HepG2 (cell line): ENCODE data around the gene FLYWCH1. TPM values are rescaled to one million over a fixed set of nuclear protein-coding genes. Genes with fewer than 3 reads are reported as not detected.

Experiments used
- AGO1 ChIP-seq: fragments of 200-400 bp; formaldehyde crosslinking; IDR thresholded peaks from 2 replicates; pipeline ENCODE4 v1.6.1; 2017; ENCODE audit warnings: mild to moderate bottlenecking, low read depth, low read length, moderate library complexity; ENCODE audit not compliant: poor library complexity, severe bottlenecking
- ATF7 ChIP-seq, 2 experiments: fragments of 450-650 bp in 1 of 2; sonication (generic) in 1 of 2; formaldehyde crosslinking in 1 of 2; IDR thresholded peaks; 2 replicates each; pipeline versions ENCODE4 v1.4.0 to v1.6.1; 2016 to 2020; ENCODE audit warnings: antibody characterized with exemption in 1 of 2, mild to moderate bottlenecking in 1 of 2, missing genetic modification reagents in 1 of 2
- DBP ChIP-seq: sonication (generic); formaldehyde crosslinking; IDR thresholded peaks from 2 replicates; pipeline ENCODE4 v1.4.0; 2020; ENCODE audit warnings: missing genetic modification reagents; ENCODE audit errors: not compliant biosample characterization
- MLLT10 ChIP-seq: sonication (generic); formaldehyde crosslinking; IDR thresholded peaks from 2 replicates; pipeline ENCODE4 v1.4.0; 2020; ENCODE audit warnings: missing genetic modification reagents
- MNT ChIP-seq: fragments of 450-650 bp; IDR thresholded peaks from 2 replicates; pipeline ENCODE4 v1.6.1; 2016
- MXD3 ChIP-seq: IDR thresholded peaks from 2 replicates; pipeline ENCODE4 v1.6.1; 2016; ENCODE audit warnings: mild to moderate bottlenecking, missing biosample characterization, missing genetic modification reagents
- MYC ChIP-seq: sonication (generic); formaldehyde crosslinking; IDR thresholded peaks from 2 replicates; pipeline ENCODE4 v1.9.0; 2021; ENCODE audit warnings: missing genetic modification reagents, borderline replicate concordance
- NR2F6 ChIP-seq, 2 experiments: IDR thresholded peaks; 2 replicates each; pipeline ENCODE4 v1.6.1; 2016; ENCODE audit warnings: antibody characterized with exemption in 1 of 2, mild to moderate bottlenecking in 1 of 2
- RFXAP ChIP-seq: sonication (generic); formaldehyde crosslinking; IDR thresholded peaks from 2 replicates; pipeline ENCODE4 v1.4.0; 2020; ENCODE audit warnings: missing genetic modification reagents, borderline replicate concordance
- TBX2 ChIP-seq: sonication (generic); formaldehyde crosslinking; IDR thresholded peaks from 2 replicates; pipeline ENCODE4 v1.5.0; 2020; ENCODE audit warnings: missing genetic modification reagents, mild to moderate bottlenecking, borderline replicate concordance
- TEAD2 ChIP-seq: sonication (generic); formaldehyde crosslinking; IDR thresholded peaks from 2 replicates; pipeline ENCODE4 v1.9.0; 2021; ENCODE audit warnings: missing genetic modification reagents
- ZBED4 ChIP-seq: sonication (generic); formaldehyde crosslinking; IDR thresholded peaks from 2 replicates; pipeline ENCODE4 v1.4.0; 2020; ENCODE audit warnings: missing genetic modification reagents, borderline replicate concordance
- ZBTB26 ChIP-seq: IDR thresholded peaks from 2 replicates; pipeline ENCODE4 v1.6.1; 2016; ENCODE audit warnings: missing compliant biosample characterization, missing genetic modification reagents, borderline replicate concordance
- ZBTB43 ChIP-seq: sonication (generic); formaldehyde crosslinking; conservative IDR thresholded peaks from 2 replicates; pipeline ENCODE4 v1.4.0; 2020; ENCODE audit warnings: missing genetic modification reagents
- ZNF24 ChIP-seq: fragments of 450-650 bp; IDR thresholded peaks from 2 replicates; pipeline ENCODE4 v1.6.1; 2017; ENCODE audit warnings: antibody characterized with exemption, mild to moderate bottlenecking
- ZNF274 ChIP-seq: sonication (generic); formaldehyde crosslinking; IDR thresholded peaks from 2 replicates; pipeline ENCODE4 v1.5.1; 2020; ENCODE audit warnings: mild to moderate bottlenecking, missing genetic modification reagents
- ZNF317 ChIP-seq: sonication (generic); formaldehyde crosslinking; IDR thresholded peaks from 2 replicates; pipeline ENCODE4 v1.5.0; 2020; ENCODE audit warnings: mild to moderate bottlenecking, missing genetic modification reagents
- ZNF33B ChIP-seq: sonication (generic); formaldehyde crosslinking; IDR thresholded peaks from 2 replicates; pipeline ENCODE4 v1.5.1; 2020; ENCODE audit warnings: mild to moderate bottlenecking, missing genetic modification reagents
- ZNF441 ChIP-seq: sonication (generic); formaldehyde crosslinking; IDR thresholded peaks from 2 replicates; pipeline ENCODE4 v1.7.0; 2021; ENCODE audit warnings: missing genetic modification reagents, borderline replicate concordance
- ZNF570 ChIP-seq: sonication (generic); formaldehyde crosslinking; IDR thresholded peaks from 2 replicates; pipeline ENCODE4 v1.4.0; 2020; ENCODE audit warnings: mild to moderate bottlenecking, missing genetic modification reagents, borderline replicate concordance
- polyA plus RNA-seq, 8 experiments: library from polyadenylated mRNA; depleted of rRNA in 3 of 8; stranded (reverse) in 7 of 8; unstranded in 1 of 8; fragments of >200 nt; fragmentation: Illumina TruSeq in 4 of 8; extraction: Trizol in 4 of 8; gene quantifications; 2 replicates each; pipeline versions ENCODE4 v1.2.1 to v1.2.3, GENCODE V29; 2011 to 2016; ENCODE audit warnings: low read depth in 4 of 8, missing spikeins in 1 of 8, mixed read lengths in 1 of 8; ENCODE audit not compliant: insufficient read depth in 1 of 8
- total RNA-seq, 5 experiments: library from RNA; depleted of rRNA; stranded (reverse); fragments of >200 nt; fragmentation: Illumina TruSeq; extraction: Trizol; gene quantifications; 2 replicates each; pipeline ENCODE4 v1.2.3, GENCODE V29; 2016; ENCODE audit warnings: low read depth in 1 of 5

Gene FLYWCH1
- total and polyA plus RNA-seq, 2 of the 13 experiments (the other 11 are each of a cell fraction or from before 2014, with no cell fraction given), result 7.3 to 12.4 TPM

GRCh38 chr16:2883458-2883908 is 28.2 kb upstream of the FLYWCH1 start (continued):
- TF ChIP-seq MNT (no peak), ZNF317 (0 out of 2 replicates have a peak, but pooled peaks have one; percentile 20), ZNF570 (CRISPR knock-in tag) (no peak), ZBED4 (CRISPR knock-in tag) (no peak), ZNF441 (CRISPR knock-in tag) (peak; percentile 24; the same call in 1 of the 2 replicates), ZNF24 (no peak), MYC (no peak), NR2F6 (IDR thresholded peaks at IDR 0.05) (no peak), NR2F6 (CRISPR knock-in tag; IDR thresholded peaks at IDR 0.05) (no peak), ZNF33B (no peak), RFXAP (CRISPR knock-in tag) (no peak), ATF7 (IDR thresholded peaks at IDR 0.05) (no peak), ATF7 (CRISPR knock-in tag; IDR thresholded peaks at IDR 0.05) (0 out of 2 replicates have a peak, but pooled peaks have one; percentile 3), ZBTB43 (CRISPR knock-in tag) (no peak), TBX2 (CRISPR knock-in tag) (peak; percentile 14; the same call in 1 of the 2 replicates), ZNF274 (CRISPR knock-in tag) (no peak), ZBTB26 (CRISPR knock-in tag) (no peak), MLLT10 (CRISPR knock-in tag) (no peak), MXD3 (CRISPR knock-in tag) (peak; percentile 9; the same call in 1 of the 2 replicates), TEAD2 (CRISPR knock-in tag) (no peak), AGO1 (no peak), DBP (CRISPR knock-in tag) (no peak)
